ENCODE results near the gene ANK3.

Gene ANK3

DNA sequence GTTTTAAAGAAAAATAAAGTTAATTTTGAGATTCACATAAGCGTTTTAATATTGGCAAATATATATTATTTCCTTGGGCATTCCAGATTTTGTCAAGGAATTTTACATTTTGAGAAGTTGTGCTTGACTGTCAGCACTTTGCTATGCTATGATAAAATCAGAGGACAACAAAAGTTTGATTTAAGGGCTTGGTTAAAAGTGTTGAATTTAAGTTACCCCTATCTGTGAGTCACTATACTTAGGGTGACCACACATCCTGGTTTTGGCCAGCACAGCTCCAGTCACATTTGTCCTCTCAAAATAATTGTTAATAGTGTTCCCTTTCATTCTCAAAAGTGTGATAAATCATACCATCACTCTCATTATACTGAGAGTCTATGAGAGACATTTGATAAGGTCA lies 34.2 kb upstream of the ANK3 start:
- peak in 1 of 2 donors; percentile 33 for DNase-seq (ENCODE audit: low read depth in 2 of 2)
- H3K4me3 ChIP-seq (replicated peaks in 1 of 2; ENCODE audit: low read depth in 2 of 2, low read length in 2 of 2) = no peak overlapping the region
- TF ChIP-seq, protein P1, sequence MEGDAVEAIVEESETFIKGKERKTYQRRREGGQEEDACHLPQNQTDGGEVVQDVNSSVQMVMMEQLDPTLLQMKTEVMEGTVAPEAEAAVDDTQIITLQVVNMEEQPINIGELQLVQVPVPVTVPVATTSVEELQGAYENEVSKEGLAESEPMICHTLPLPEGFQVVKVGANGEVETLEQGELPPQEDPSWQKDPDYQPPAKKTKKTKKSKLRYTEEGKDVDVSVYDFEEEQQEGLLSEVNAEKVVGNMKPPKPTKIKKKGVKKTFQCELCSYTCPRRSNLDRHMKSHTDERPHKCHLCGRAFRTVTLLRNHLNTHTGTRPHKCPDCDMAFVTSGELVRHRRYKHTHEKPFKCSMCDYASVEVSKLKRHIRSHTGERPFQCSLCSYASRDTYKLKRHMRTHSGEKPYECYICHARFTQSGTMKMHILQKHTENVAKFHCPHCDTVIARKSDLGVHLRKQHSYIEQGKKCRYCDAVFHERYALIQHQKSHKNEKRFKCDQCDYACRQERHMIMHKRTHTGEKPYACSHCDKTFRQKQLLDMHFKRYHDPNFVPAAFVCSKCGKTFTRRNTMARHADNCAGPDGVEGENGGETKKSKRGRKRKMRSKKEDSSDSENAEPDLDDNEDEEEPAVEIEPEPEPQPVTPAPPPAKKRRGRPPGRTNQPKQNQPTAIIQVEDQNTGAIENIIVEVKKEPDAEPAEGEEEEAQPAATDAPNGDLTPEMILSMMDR (IDR thresholded peaks at IDR 0.05; ENCODE audit: low read depth, low read length) = no peak

DNA sequence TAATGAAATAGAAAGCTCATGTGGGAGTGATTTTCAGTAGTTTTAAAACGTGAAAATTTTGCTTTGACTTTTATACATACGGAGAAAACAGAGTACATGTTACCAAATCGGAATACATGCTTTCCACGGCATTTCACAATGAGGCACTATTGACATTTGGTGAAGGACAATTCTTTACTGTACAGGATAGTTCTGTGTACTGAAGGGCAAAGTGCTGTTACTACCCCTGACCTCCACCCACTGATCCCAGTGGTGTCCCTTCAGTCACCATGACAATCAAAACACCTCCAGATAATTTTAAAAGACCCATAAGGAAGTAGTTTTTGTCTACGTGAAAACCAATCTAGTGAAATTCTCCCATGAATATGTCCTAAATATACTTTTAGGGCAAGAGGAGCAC lies 33.1 kb upstream of the ANK3 start:
- H3K4me3 ChIP-seq (replicated peaks in 1 of 2; ENCODE audit: low read depth in 2 of 2, low read length in 2 of 2) = no peak overlapping the region
- TF ChIP-seq, protein P1 (IDR thresholded peaks at IDR 0.05; ENCODE audit: low read depth, low read length) = no peak
- no peak for DNase-seq (ENCODE audit: low read depth in 2 of 2)

DNA sequence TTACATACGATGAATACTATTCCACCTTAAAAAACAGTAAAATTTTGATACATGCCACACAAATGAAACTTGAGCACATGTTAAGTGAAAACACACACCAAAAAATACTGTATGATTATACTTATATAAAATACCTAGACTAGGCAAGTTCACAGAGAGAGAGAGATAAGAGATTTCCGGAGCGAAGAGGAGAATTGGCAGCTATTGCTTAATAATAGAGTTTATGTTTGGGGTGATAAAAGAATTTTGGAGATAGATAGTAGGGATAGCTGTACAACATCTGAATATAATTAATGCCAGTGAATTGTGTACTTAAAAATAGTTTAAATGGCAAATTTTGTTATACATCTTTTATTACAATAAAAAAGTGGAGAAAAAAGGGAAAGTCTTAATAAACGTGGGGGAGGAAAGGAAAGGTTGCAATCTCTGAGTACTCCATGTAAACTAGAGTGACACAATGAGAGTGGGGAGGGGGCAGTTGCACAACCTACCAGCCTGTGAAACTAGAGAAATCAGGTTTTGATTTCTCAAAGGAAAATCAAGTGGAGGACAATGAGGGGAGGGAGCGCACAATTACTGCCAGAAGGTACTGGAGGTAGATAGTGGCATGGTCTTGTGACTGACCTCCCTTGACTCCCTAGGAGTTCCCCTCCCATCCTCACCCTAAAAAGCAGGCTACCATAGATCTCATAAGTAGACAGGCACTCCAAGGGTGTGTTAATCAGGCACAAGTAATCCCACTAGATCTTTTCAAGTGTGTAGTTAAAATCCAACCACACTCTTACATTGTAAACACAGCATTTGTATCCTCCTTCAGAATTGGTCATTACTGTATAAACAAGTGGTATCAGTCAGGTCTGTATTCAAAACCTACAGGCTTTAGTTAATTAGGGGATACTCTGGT lies 31.6 kb upstream of the ANK3 start:
- TF ChIP-seq, protein P1 (IDR thresholded peaks at IDR 0.05; ENCODE audit: low read depth, low read length) = no peak
- H3K4me3 ChIP-seq (replicated peaks in 1 of 2; ENCODE audit: low read depth in 2 of 2, low read length in 2 of 2) = no peak overlapping the region
- DNase-seq (ENCODE audit: low read depth in 2 of 2) = peak in 1 of 2 donors; percentile 48

DNA sequence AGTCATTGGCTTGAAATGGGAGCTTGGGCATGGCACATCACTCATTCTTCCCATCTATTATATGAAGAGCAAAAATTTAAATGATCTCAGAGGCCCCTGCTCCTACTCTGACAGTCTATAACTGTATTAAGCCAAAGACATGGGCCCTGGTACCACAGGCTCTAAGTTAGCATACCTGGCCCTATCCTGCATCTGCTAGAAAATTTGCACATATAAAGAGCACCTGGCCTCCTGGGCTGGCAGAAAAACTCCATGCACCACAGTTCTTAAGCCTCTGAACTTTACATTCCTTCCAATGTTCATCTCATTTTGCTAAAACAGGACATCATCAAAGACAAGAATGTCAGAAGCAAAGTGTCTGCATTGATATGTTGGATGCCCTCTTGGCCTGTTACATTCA lies 29.6 kb upstream of the ANK3 start:
- H3K4me3 ChIP-seq (replicated peaks in 1 of 2; ENCODE audit: low read depth in 2 of 2, low read length in 2 of 2) = no peak overlapping the region
- no peak for DNase-seq (ENCODE audit: low read depth in 2 of 2)
- TF ChIP-seq, protein P1 (IDR thresholded peaks at IDR 0.05; ENCODE audit: low read depth, low read length) = no peak

DNA sequence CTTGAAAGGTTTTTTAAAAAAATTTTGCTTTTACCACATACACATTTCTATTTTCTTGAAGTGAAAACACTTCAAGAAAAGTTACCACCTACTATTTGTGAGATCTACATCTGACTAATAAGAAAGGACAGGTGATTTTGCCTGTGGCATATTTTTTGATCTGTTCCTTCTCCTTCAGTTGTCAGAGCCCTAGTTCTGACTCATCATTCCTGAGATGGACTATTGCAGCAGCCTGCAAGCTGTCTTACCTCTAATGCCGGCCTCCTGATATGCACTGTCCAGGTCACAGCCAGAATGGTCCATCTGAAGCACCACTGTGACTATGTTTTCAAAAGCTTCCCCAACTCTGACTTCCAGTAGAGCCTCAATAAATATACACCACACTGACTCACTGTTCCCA lies 28.2 kb upstream of the ANK3 start:
- TF ChIP-seq, protein P1 (IDR thresholded peaks at IDR 0.05; ENCODE audit: low read depth, low read length) = no peak
- H3K4me3 ChIP-seq (replicated peaks in 1 of 2; ENCODE audit: low read depth in 2 of 2, low read length in 2 of 2) = no peak overlapping the region
- DNase-seq (ENCODE audit: low read depth in 2 of 2) = no peak

DNA sequence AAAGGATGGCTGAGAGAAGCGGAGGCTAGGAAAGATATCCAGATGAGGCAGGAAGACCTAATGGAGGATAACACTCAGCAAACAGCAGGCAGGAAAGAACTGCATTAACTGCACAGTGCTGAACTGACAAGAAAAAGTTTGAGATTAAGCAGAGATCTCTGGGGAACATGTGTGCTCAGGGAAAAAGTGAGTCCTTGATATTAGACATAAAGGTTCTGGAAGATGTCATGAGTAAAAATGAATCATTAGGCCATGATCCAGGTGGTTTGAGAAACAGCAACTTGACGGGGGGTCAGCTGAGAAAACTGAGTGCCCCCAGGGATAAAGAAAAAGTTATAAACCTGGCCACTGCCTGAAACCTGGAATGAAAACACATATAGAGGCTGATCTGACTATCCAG lies 27.3 kb upstream of the ANK3 start:
- H3K4me3 ChIP-seq (replicated peaks in 1 of 2; ENCODE audit: low read depth in 2 of 2, low read length in 2 of 2) = no peak overlapping the region
- peak; percentile 50 to 62 for DNase-seq (ENCODE audit: low read depth in 2 of 2)
- TF ChIP-seq, protein P1 (IDR thresholded peaks at IDR 0.05; ENCODE audit: low read depth, low read length) = no peak
